ENCODE measurements around the gene THAP10.

The THAP10 gene

DNA sequence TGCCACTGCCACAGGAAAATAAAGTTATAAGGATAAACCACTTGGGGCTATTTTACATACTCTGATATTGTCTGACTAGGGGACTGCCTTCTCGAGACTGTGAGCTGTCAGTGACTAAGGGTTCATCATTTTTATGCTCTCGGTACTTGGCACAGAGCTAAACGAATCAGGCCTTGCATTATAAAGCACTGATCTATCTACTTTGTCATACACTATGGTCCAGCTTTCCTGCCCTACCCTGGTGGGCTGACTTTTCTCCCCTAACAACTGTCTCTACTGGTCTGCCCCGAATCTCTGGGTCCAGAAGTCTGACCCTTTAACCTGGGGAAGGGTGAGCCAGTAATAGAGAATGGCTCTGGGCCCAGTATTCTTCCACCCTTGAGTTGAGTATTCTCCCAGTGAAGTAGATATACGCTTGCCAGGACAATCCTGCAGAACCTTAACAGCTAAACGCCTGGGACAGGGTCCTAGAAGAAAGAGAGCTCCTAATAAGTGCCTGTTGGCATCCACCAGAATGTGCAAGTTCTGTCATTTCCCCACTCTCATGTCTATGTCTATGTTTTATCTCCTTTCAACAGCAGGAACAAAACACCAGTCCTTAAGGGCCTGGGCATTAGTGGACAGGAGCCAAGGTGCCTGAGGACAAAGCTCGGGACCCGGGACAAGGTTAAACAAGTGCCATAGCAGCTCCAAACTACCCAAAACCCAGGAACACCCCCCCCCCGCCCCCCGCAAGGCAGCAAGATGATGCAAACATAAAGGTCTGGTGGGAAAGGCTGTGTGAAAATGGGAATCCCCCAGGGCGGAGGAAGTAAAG is 39.5 kb downstream of the THAP10 start:
- peak overlapping the region; percentile 79 for H3K4me3 ChIP-seq (ENCODE audit: low read depth, low read length)
- TF ChIP-seq, protein P1, sequence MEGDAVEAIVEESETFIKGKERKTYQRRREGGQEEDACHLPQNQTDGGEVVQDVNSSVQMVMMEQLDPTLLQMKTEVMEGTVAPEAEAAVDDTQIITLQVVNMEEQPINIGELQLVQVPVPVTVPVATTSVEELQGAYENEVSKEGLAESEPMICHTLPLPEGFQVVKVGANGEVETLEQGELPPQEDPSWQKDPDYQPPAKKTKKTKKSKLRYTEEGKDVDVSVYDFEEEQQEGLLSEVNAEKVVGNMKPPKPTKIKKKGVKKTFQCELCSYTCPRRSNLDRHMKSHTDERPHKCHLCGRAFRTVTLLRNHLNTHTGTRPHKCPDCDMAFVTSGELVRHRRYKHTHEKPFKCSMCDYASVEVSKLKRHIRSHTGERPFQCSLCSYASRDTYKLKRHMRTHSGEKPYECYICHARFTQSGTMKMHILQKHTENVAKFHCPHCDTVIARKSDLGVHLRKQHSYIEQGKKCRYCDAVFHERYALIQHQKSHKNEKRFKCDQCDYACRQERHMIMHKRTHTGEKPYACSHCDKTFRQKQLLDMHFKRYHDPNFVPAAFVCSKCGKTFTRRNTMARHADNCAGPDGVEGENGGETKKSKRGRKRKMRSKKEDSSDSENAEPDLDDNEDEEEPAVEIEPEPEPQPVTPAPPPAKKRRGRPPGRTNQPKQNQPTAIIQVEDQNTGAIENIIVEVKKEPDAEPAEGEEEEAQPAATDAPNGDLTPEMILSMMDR (IDR thresholded peaks at IDR 0.05; ENCODE audit: low read depth, low read length), result no peak

DNA sequence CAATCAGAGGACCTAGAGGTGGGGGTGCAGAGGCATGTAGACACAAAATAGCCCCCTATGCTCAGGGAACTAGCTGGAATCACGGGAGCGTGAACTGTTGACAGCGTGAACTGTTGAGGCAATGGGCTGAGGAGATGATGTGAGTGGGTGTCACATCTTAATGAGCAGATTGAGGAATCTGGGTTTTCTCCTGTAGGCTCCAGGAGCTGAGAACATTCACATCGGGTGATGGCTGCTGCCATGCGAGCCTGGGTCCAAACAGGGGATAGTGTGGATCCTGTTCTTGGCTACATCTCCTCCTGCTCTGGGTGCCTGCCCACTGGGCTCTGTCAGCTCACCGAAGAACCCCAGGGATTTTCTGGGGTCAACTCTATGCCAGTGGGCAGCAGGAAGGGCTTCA is 40.3 kb downstream of the THAP10 start:
- H3K4me3 ChIP-seq (ENCODE audit: low read depth, low read length), result peak overlapping the region; percentile 79
- TF ChIP-seq, protein P1 (IDR thresholded peaks at IDR 0.05; ENCODE audit: low read depth, low read length), result no peak

DNA sequence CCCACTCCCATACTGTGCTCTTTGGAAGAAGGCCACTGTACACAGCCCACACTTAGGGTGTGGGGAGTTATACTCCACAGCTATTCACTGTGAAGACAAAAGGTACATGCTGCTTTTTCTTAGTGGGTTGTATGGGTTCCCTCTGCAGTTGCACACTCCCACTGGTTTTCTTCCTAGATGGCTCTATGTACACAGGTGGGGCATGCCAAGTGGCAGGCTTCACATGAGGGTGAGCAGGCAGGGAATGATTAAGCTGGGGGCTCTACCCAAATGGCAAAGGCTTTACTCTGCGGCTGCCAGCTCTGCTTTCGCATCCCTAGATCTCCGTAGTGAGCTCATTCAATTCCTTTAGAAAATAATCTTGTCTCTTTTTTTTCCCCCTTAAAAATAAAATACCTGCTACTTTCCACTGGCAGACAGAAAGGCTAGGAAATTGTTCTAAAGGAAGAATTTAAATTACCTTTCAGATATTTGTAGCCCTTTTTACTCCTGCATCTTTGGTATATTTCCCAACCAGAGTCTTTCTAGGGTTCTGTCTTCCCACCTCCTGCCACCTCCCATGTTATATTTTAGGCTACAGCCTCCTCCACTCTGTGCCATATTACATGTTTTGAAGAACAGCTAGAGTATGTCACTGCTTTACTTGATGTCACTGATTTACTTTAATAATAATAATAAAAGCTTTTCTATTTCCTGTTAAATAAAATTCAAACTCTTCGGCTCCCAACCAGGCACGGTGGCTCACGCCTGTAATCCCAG is 46.5 kb downstream of the THAP10 start:
- TF ChIP-seq, protein P1 (IDR thresholded peaks at IDR 0.05; ENCODE audit: low read depth, low read length), result no peak
- H3K4me3 ChIP-seq (ENCODE audit: low read depth, low read length), result no peak overlapping the region

DNA sequence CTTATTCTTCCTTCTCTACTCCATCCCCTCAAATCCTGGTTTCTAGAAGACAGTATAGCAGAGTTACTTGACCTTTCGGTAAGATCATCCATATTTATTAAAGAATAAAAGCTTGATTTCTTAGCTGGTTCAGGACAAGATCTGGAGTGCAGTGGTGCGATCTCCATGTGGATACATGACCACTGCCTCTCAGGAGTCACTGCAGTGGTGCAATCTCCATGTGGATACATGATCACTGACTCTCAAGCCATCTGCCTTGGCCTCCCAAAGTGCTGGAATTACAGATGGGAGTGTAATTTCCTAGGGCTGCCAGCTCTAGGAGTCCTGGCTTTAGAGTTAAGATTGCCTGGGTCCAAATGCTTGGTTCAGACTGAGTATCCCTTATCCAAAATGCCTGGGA is 54.8 kb downstream of the THAP10 start:
- TF ChIP-seq, protein P1 (IDR thresholded peaks at IDR 0.05; ENCODE audit: low read depth, low read length), result no peak
- H3K4me3 ChIP-seq (ENCODE audit: low read depth, low read length), result no peak overlapping the region

DNA sequence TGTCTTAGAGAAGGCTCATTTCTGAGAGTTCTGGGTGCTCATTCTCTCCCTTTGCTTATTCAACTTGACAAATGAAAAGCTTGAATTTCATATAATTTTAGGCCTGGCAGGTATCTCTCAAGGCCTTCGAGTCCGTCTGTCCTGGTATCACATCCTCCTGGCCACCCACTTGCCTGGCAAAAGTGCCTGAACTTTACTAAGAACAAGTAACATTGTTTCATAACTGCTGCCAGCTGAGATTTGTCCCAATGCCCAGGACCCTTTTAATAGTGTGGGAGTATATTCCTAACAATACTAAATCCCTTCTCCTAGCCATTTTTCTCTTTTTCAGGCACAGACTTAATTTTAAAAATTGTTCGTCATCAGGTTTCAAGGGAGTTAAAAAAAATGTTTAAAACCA is 56.4 kb downstream of the THAP10 start:
- no peak overlapping the region for H3K4me3 ChIP-seq (ENCODE audit: low read depth, low read length)
- TF ChIP-seq, protein P1 (IDR thresholded peaks at IDR 0.05; ENCODE audit: low read depth, low read length), result no peak

DNA sequence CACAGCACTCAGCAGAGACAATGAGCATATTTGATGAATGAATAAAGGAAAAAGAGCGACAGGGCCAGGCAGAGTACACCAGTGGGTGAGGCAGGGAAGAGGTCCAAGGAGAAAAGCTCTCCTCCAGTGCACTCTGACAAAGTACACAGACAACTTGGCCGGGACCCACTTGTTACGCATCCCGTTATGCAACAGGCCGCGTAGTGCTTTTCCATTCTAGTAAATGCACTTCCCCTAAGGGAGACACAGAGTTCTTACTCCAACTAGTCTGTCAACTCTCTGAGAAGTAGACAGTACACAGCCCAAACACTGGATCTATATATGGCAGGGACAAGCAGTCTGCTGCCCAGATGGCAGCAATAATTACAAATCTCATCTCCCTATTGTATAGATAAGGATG is 56.8 kb downstream of the THAP10 start:
- TF ChIP-seq, protein P1 (IDR thresholded peaks at IDR 0.05; ENCODE audit: low read depth, low read length), result no peak
- no peak overlapping the region for H3K4me3 ChIP-seq (ENCODE audit: low read depth, low read length)

DNA sequence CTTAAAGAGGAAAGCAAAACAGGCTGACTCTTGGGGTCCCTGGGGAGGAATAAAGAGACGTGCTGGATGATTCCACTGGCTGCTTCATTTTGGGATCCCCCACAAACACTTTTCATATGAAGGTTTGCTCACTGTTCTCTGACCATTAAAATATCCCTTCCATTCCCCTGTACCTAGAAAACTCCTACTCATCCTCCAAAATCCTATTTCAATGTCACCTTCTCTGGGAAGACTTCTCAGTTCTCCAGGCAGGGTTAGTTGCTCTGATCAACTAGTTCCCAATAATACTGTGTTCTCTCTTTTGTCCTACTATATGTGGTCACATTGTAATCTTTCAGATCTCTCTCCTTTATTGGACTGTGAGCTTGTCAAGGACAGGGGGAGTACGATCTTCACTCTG is 57.2 kb downstream of the THAP10 start:
- H3K4me3 ChIP-seq (ENCODE audit: low read depth, low read length), result no peak overlapping the region
- TF ChIP-seq, protein P1 (IDR thresholded peaks at IDR 0.05; ENCODE audit: low read depth, low read length), result no peak
